ENCODE data around the gene SAMD8. TPM values are rescaled to one million over a fixed set of nuclear protein-coding genes. Genes with fewer than 3 reads are reported as not detected.

The SAMD8 gene
- total and polyA plus RNA-seq, 4 experiments from 2014 or later, result 6.9 to 20.6 (median 14.3) TPM

DNA sequence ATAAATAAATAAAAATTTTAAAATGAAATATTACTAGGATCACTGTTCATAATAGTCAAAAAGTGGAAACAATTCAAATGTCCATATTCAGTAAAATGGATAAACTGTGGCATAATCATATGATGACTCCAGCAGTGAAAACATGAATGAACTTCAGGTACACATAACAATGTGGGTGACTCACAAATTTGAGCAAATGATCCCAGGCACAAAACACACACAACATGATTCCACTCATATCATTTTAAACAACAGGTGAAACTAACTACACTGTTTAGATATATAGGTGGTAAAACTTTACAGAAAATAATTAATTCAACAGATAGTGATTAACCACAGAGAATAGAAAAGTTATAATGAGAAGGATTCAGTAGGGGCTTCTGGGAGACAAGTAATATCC lies 14.7 kb upstream of the SAMD8 start:
- H3K4me1 ChIP-seq (ENCODE audit: insufficient read depth, low read length), result peaks cover 7% of the 10 kb centered on the region
- no peaks in the 10 kb centered on the region for H3K9me3 ChIP-seq (ENCODE audit: control insufficient read depth in 1 of 2, low read length in 2 of 2)
- ChIA-PET CTCF (ENCODE audit: partially characterized antibody) (interaction anchor here (1.0 kb wide), 1 partner anchor 853 kb away, joined by 3 read pairs; no protein-coding TSS in a partner anchor), POLR2A (ENCODE audit: partially characterized antibody) (no interaction called here)
- Mint-ChIP-seq H3K27me3 (no peaks in the 10 kb centered on the region), H3K36me3 (no peaks in the 10 kb centered on the region), H3K27ac (peak overlapping the region in 1 of 7 donors; percentile 44), H3K4me1 (peaks cover 0 to 5% (median 0%) of the 10 kb centered on the region in 4 donors), H3K9me3 (no peaks in the 10 kb centered on the region), H3K4me3 (no peak overlapping the region)
- DNase-seq, result no peak
- no peak overlapping the region for H3K27ac ChIP-seq (ENCODE audit: low read depth, low read length)
- no peak overlapping the region for H3K4me3 ChIP-seq (ENCODE audit: low read length in 2 of 2)
- no peaks in the 10 kb centered on the region for H3K27me3 ChIP-seq (ENCODE audit: insufficient read depth, low read length)
- intact Hi-C loops (cut with micrococcal nuclease), result no loop called here
- H3K36me3 ChIP-seq (ENCODE audit: insufficient read depth, low read length), result no peaks in the 10 kb centered on the region

DNA sequence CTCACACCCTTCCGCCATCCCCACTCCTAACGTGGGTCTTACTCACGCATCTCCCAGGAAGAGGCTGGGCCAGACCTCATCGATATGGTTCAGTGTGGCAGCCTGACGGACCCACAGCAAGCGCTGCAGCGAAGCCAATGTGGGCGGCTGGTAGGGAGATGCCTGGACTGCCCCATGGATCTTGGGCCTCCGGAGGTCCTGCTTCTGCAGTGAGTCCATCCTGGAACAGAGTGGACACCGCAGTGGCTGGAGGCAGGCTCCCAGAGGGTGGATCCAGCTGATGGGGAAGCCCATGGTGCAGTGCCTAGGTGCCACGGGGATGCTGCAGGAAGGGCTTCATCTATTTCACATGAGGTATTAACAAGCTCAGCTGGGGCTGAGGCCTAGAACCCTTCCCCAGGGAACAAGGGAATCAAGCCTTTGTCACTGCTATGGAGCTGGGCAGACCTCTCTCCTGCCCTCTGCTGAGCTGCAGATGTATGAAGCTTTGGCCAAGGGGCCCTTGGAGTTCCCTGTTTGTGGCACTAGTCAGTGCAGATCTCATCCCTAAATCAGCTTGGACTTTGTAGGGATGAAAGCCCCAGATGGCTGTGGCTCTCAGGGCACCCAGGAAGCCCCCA lies 13.7 kb upstream of the SAMD8 start:
- ChIA-PET CTCF (ENCODE audit: partially characterized antibody) (interaction anchor here (0.8 to 4.6 kb wide), 9 partner anchors 13 to 948 kb away, joined by 3 to 47 read pairs (median 4); partner anchors contain the start of genes AP3M1 and SAMD8), POLR2A (ENCODE audit: partially characterized antibody) (no interaction called here)
- no peaks in the 10 kb centered on the region for H3K9me3 ChIP-seq (ENCODE audit: control insufficient read depth in 1 of 2, low read length in 2 of 2)
- H3K27ac Mint-ChIP-seq, result no peak overlapping the region
- no peak for DNase-seq
- H3K27me3 ChIP-seq (ENCODE audit: insufficient read depth, low read length), result no peaks in the 10 kb centered on the region
- H3K36me3 Mint-ChIP-seq, result no peaks in the 10 kb centered on the region
- H3K4me3 Mint-ChIP-seq, result no peak overlapping the region
- no peaks in the 10 kb centered on the region for H3K27me3 Mint-ChIP-seq
- no peak overlapping the region for H3K4me3 ChIP-seq (ENCODE audit: low read length in 2 of 2)
- H3K4me1 Mint-ChIP-seq, result peaks cover 0 to 5% (median 0%) of the 10 kb centered on the region in 4 donors
- peaks cover 7% of the 10 kb centered on the region for H3K4me1 ChIP-seq (ENCODE audit: insufficient read depth, low read length)
- H3K36me3 ChIP-seq (ENCODE audit: insufficient read depth, low read length), result no peaks in the 10 kb centered on the region
- no peaks in the 10 kb centered on the region for H3K9me3 Mint-ChIP-seq
- H3K27ac ChIP-seq (ENCODE audit: low read depth, low read length), result no peak overlapping the region
- intact Hi-C loops (cut with micrococcal nuclease), result no loop called here

DNA sequence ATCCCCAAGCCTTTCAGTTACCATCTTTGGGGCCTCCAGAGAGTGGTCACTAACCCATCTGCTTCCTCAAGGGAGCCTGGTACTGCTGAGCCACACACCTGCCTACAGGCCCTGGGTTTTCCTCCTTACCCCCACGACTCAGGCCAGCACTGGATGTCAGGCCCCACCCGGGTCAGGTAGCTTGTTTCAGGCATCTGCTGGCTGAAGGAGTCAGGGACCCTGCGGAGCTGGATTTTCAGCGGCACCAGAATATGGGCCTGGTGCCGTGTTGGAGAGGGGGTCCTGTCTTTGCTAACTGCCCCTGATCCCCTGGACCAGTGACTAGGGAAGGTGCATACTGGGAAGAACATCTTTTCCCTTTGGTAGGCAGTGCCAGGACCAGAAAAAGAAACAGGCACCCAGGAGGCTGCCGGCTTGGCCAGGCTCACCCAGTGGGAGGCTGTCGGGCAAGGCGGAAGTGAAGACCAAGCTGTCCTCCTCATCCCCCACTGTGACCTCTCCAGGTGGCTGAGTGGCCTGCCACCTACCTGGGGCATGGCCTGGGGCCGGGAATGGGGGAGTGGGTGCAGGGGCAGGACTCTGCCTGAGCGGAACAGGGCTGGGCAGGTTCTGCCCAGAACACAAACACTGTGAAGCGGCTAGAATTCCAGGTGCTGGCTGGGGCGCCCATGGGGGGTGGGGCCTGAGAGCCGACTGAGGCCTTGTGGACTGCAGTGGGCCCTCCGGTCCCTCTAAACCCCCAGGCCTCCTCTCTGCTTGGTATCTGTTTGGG lies 12.4 kb upstream of the SAMD8 start:
- Mint-ChIP-seq H3K27me3 (no peaks in the 10 kb centered on the region), H3K4me3 (no peak overlapping the region), H3K36me3 (no peaks in the 10 kb centered on the region), H3K9me3 (no peaks in the 10 kb centered on the region), H3K27ac (peak overlapping the region in 1 of 7 donors; percentile 21), H3K4me1 (peaks cover 0 to 5% (median 0%) of the 10 kb centered on the region in 4 donors)
- no peaks in the 10 kb centered on the region for H3K36me3 ChIP-seq (ENCODE audit: insufficient read depth, low read length)
- CTCF ChIA-PET (ENCODE audit: partially characterized antibody), result interaction anchor here (0.8 to 4.6 kb wide), 14 partner anchors 8 to 855 kb away, joined by 3 to 47 read pairs (median 5); partner anchors contain the start of genes COMTD1 and SAMD8
- no peak overlapping the region for H3K4me3 ChIP-seq (ENCODE audit: low read length in 2 of 2)
- POLR2A ChIA-PET (ENCODE audit: partially characterized antibody), result interaction anchor here (1.3 kb wide), 1 partner anchor 136 kb away, joined by 4 read pairs; the partner anchor contains the start of gene COMTD1
- DNase-seq, result no peak
- no peak overlapping the region for H3K27ac ChIP-seq (ENCODE audit: low read depth, low read length)
- H3K4me1 ChIP-seq (ENCODE audit: insufficient read depth, low read length), result peaks cover 7% of the 10 kb centered on the region
- no peaks in the 10 kb centered on the region for H3K9me3 ChIP-seq (ENCODE audit: control insufficient read depth in 1 of 2, low read length in 2 of 2)
- intact Hi-C loops (cut with micrococcal nuclease), result no loop called here
- H3K27me3 ChIP-seq (ENCODE audit: insufficient read depth, low read length), result no peaks in the 10 kb centered on the region

DNA sequence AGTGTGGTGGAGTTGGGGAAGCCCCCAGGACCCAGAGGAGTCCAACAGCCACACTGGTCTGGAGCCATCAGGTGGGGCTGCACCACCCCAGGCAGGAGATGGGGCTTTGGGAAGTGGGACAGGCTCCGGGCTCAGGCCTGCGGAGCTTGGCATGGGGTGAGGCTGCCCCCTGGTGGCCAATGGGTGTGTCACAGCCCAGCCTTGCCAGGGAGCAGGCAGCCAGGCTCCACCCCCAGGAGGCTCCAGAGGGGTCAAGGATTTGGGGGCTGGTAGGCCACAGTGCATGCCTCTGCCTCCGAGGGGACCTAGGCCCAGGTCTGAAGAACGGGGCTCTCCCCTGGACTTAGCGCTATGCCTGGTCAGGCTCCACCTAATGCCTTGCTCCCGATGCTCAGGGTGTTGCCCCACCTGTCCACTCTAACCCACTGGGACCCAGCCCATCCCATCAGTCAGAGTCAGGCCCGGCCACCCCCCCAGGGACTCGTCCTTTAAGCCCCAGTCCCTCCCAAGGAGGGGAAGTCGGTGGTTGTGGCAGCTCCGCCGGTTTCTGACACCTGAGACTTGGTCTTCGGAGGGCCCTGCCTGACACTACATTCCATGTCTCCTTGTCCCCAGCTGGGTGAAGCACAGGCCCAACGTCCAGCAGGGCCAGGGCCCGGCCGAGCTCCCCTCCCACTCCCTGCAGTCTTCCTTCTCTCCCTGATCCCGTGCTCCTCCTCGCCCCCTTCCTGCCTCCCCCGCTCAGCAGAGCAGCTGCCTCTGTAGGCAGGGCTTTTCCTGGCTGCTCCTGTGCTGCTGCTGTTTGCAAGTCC lies 11.3 kb upstream of the SAMD8 start:
- ChIA-PET CTCF (ENCODE audit: partially characterized antibody) (interaction anchor here (0.6 to 4.6 kb wide), 13 partner anchors 9 to 857 kb away, joined by 3 to 47 read pairs (median 4); partner anchors contain the start of genes COMTD1 and SAMD8), POLR2A (ENCODE audit: partially characterized antibody) (interaction anchor here (1.3 kb wide), 1 partner anchor 135 kb away, joined by 4 read pairs; the partner anchor contains the start of gene COMTD1)
- Histone ChIP-seq H3K27ac (ENCODE audit: low read depth, low read length) (no peak overlapping the region), H3K4me3 (ENCODE audit: low read length in 2 of 2) (no peak overlapping the region), H3K27me3 (ENCODE audit: insufficient read depth, low read length) (no peaks in the 10 kb centered on the region), H3K36me3 (ENCODE audit: insufficient read depth, low read length) (no peaks in the 10 kb centered on the region), H3K9me3 (ENCODE audit: control insufficient read depth in 1 of 2, low read length in 2 of 2) (no peaks in the 10 kb centered on the region), H3K4me1 (ENCODE audit: insufficient read depth, low read length) (peaks cover 7% of the 10 kb centered on the region)
- Mint-ChIP-seq H3K4me3 (no peak overlapping the region), H3K27ac (peak overlapping the region in 2 of 7 donors; percentile 21 to 60), H3K36me3 (no peaks in the 10 kb centered on the region), H3K27me3 (no peaks in the 10 kb centered on the region), H3K9me3 (no peaks in the 10 kb centered on the region), H3K4me1 (peaks cover 0 to 5% (median 0%) of the 10 kb centered on the region in 4 donors)
- intact Hi-C loops (cut with micrococcal nuclease), result loop anchor here (1.0 to 2.0 kb wide), 3 partner anchors 361 to 856 kb away; no protein-coding TSS in a partner anchor
- DNase-seq, result peak; percentile 63 to 76 (median 71)

DNA sequence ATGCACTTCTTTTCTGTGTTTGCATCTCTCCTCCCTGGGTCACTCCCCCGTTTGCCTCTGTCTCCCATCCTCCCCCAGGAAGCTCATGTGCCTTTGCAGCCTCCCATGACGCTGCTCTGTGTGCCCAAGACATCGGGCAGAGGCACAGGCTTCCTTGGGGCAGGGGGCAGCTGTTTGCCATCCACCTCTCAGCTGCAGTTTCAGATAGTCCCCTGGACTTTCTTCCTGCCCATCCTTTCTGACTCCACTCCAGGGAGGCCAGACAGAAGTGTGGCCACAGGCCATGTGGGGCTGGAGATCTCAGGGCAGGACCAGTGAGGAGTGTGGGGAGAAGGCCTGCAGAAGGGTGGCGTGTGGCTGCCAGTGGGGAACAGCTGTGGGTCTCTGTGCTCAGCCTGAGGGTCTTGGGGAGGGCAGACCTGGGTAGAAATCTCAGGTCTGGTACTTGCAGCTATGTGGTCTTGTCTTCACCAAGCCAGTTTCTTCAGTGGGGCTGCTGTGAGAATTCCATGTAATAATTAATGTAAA lies 10.6 kb upstream of the SAMD8 start:
- intact Hi-C loops (cut with micrococcal nuclease), result loop anchor here (1.0 to 2.0 kb wide), 3 partner anchors 362 to 857 kb away; no protein-coding TSS in a partner anchor
- H3K9me3 ChIP-seq (ENCODE audit: control insufficient read depth in 1 of 2, low read length in 2 of 2), result no peaks in the 10 kb centered on the region
- no peak overlapping the region for H3K4me3 ChIP-seq (ENCODE audit: low read length in 2 of 2)
- H3K36me3 ChIP-seq (ENCODE audit: insufficient read depth, low read length), result no peaks in the 10 kb centered on the region
- Mint-ChIP-seq H3K9me3 (no peaks in the 10 kb centered on the region), H3K36me3 (no peaks in the 10 kb centered on the region), H3K4me1 (peaks cover 0 to 5% (median 0%) of the 10 kb centered on the region in 4 donors), H3K27ac (no peak overlapping the region), H3K4me3 (no peak overlapping the region), H3K27me3 (no peaks in the 10 kb centered on the region)
- ChIA-PET CTCF (ENCODE audit: partially characterized antibody) (interaction anchor here (0.6 to 4.6 kb wide), 12 partner anchors 10 to 857 kb away, joined by 3 to 47 read pairs (median 4); partner anchors contain the start of genes COMTD1 and SAMD8), POLR2A (ENCODE audit: partially characterized antibody) (interaction anchor here (1.3 kb wide), 1 partner anchor 134 kb away, joined by 4 read pairs; the partner anchor contains the start of gene COMTD1)
- no peak overlapping the region for H3K27ac ChIP-seq (ENCODE audit: low read depth, low read length)
- H3K27me3 ChIP-seq (ENCODE audit: insufficient read depth, low read length), result no peaks in the 10 kb centered on the region
- no peak for DNase-seq
- H3K4me1 ChIP-seq (ENCODE audit: insufficient read depth, low read length), result peaks cover 7% of the 10 kb centered on the region

DNA sequence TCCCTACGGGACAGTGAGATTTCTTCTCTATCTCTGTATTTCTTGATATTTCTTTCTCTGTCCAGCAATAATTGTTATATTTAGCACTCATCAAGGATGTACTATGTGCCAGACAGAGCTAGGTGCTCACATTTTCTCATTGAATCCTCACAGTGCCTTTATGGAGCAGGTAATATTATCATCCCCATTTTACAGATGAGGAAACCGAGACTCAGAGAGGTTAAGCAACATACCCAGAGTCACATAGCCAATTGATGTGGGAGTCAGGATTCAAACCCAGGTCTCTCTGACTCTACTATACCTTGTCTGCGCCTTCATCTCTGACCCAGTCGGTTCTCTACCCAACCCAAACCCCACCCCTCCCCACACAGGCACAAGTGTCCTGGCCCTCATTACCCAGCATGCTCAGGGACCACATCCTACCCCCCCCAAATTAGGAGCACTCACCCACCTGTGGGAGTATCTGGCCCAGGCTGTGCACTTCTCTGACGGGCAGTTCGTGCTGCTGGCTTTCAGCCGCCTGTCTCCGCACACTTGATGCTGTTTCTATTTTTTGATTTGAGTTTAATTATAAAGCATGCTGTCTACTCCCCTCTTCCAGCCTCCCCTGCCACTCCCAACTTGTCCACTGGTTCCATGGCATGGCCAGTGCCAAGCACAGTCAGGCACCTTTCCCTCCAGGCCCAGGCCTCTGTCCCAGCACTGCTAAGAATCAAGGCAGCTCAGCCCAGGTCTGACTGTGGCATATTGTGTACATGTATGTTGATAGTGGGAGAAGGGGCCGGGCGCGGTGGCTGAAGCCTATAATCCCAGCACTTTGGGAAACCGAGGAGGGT lies 9.8 kb upstream of the SAMD8 start:
- no peaks in the 10 kb centered on the region for H3K9me3 Mint-ChIP-seq
- intact Hi-C loops (cut with micrococcal nuclease), result loop anchor here (2.0 kb wide), 1 partner anchor 363 kb away; no protein-coding TSS in a partner anchor
- POLR2A ChIA-PET (ENCODE audit: partially characterized antibody), result no interaction called here
- CTCF ChIA-PET (ENCODE audit: partially characterized antibody), result interaction anchor here (2.0 to 4.6 kb wide), 4 partner anchors 10 to 858 kb away, joined by 5 to 47 read pairs (median 20); partner anchors contain the start of genes COMTD1 and SAMD8
- no peaks in the 10 kb centered on the region for H3K36me3 Mint-ChIP-seq
- H3K4me1 Mint-ChIP-seq, result peaks cover 0 to 5% (median 0%) of the 10 kb centered on the region in 4 donors
- H3K4me3 ChIP-seq (ENCODE audit: low read length in 2 of 2), result no peak overlapping the region
- no peak for DNase-seq
- no peaks in the 10 kb centered on the region for H3K27me3 ChIP-seq (ENCODE audit: insufficient read depth, low read length)
- peak overlapping the region in 1 of 7 donors; percentile 57 for H3K27ac Mint-ChIP-seq
- no peaks in the 10 kb centered on the region for H3K9me3 ChIP-seq (ENCODE audit: control insufficient read depth in 1 of 2, low read length in 2 of 2)
- no peak overlapping the region for H3K27ac ChIP-seq (ENCODE audit: low read depth, low read length)
- H3K36me3 ChIP-seq (ENCODE audit: insufficient read depth, low read length), result no peaks in the 10 kb centered on the region
- H3K27me3 Mint-ChIP-seq, result no peaks in the 10 kb centered on the region
- peaks cover 7% of the 10 kb centered on the region for H3K4me1 ChIP-seq (ENCODE audit: insufficient read depth, low read length)
- H3K4me3 Mint-ChIP-seq, result no peak overlapping the region

Measured in CD4-positive, alpha-beta memory T cell (primary cell).